H9 (cell line): ENCODE measurements around the gene SCIN. TPM values are rescaled to one million over a fixed set of nuclear protein-coding genes. Genes with fewer than 3 reads are reported as not detected.

ENCODE experiments used
- DNase-seq: peaks from one replicate; pipeline ENCODE4 v3.0.0-alpha.2; 2017
- H2AFZ ChIP-seq: one replicate; pipeline ENCODE4 v1.6.1; 2013; ENCODE audit warnings: mild to moderate bottlenecking, low read length, control low read depth, moderate library complexity
- H2AK5ac ChIP-seq: 2 replicates; pipeline ENCODE4 v1.6.1; 2013; ENCODE audit warnings: low read length, control low read depth, mixed read lengths; ENCODE audit not compliant: insufficient read length
- H2BK120ac ChIP-seq: one replicate; pipeline ENCODE4 v1.6.1; 2013; ENCODE audit warnings: low read depth, mild to moderate bottlenecking, low read length, control low read depth, inconsistent platforms; ENCODE audit not compliant: poor library complexity, severe bottlenecking
- H2BK12ac ChIP-seq: 2 replicates; pipeline ENCODE4 v1.6.1; 2013; ENCODE audit warnings: low read length, control low read depth, mixed read lengths, low read depth; ENCODE audit not compliant: insufficient read length
- H2BK15ac ChIP-seq: 2 replicates; pipeline ENCODE4 v1.6.1; 2013; ENCODE audit warnings: low read depth, low read length, control low read depth
- H2BK20ac ChIP-seq: one replicate; pipeline ENCODE4 v1.6.1; 2013; ENCODE audit warnings: low read depth, mild to moderate bottlenecking, low read length, control low read depth, inconsistent platforms; ENCODE audit not compliant: poor library complexity, severe bottlenecking
- H2BK5ac ChIP-seq: 2 replicates; pipeline ENCODE4 v1.6.1; 2013; ENCODE audit warnings: low read length, control low read depth, mixed read lengths; ENCODE audit not compliant: insufficient read length
- H3K14ac ChIP-seq: 2 replicates; pipeline ENCODE4 v1.6.1; 2013; ENCODE audit warnings: low read length, control low read depth; ENCODE audit not compliant: insufficient read depth
- H3K18ac ChIP-seq: 2 replicates; pipeline ENCODE4 v1.6.1; 2013; ENCODE audit warnings: low read depth, mild to moderate bottlenecking, mixed read lengths, low read length, control low read depth; ENCODE audit not compliant: insufficient read length
- H3K23ac ChIP-seq: 2 replicates; pipeline ENCODE4 v1.6.1; 2013; ENCODE audit warnings: low read length, control low read depth, mixed read lengths, low read depth; ENCODE audit not compliant: insufficient read length
- H3K23me2 ChIP-seq: 2 replicates; pipeline ENCODE4 v1.6.1; 2013; ENCODE audit warnings: low read depth, mild to moderate bottlenecking, mixed read lengths, low read length, control low read depth; ENCODE audit not compliant: insufficient read length, poor library complexity, severe bottlenecking
- H3K27ac ChIP-seq: 2 replicates; pipeline ENCODE4 v1.5.1; 2013; ENCODE audit warnings: low read length, control low read depth, mixed read lengths, low read depth; ENCODE audit not compliant: insufficient read length
- H3K27me3 ChIP-seq: 2 replicates; pipeline ENCODE4 v1.6.1; 2013; ENCODE audit warnings: low read length, control low read depth, inconsistent platforms; ENCODE audit not compliant: insufficient read depth
- H3K4ac ChIP-seq: 2 replicates; pipeline ENCODE4 v1.6.1; 2013; ENCODE audit warnings: low read depth, mild to moderate bottlenecking, control low read depth, inconsistent platforms, low read length, moderate library complexity
- H3K4me1 ChIP-seq: 2 replicates; pipeline ENCODE4 v1.6.1; 2013; ENCODE audit warnings: low read length, control low read depth, inconsistent platforms; ENCODE audit not compliant: insufficient read depth
- H3K4me2 ChIP-seq: 2 replicates; pipeline ENCODE4 v1.6.1; 2013; ENCODE audit warnings: low read length, control low read depth, mixed read lengths; ENCODE audit not compliant: insufficient read length, insufficient read depth
- H3K56ac ChIP-seq: 2 replicates; pipeline ENCODE4 v1.6.1; 2013; ENCODE audit warnings: low read depth, mild to moderate bottlenecking, mixed read lengths, low read length, control low read depth; ENCODE audit not compliant: insufficient read length
- H3K79me1 ChIP-seq: 2 replicates; pipeline ENCODE4 v1.6.1; 2013; ENCODE audit warnings: low read depth, mild to moderate bottlenecking, moderate library complexity, low read length, control low read depth, inconsistent platforms; ENCODE audit not compliant: insufficient read depth, poor library complexity, severe bottlenecking
- H3K79me2 ChIP-seq: 2 replicates; pipeline ENCODE4 v1.6.1; 2013; ENCODE audit warnings: low read length, control low read depth, inconsistent platforms; ENCODE audit not compliant: insufficient read depth
- H3K9ac ChIP-seq: 2 replicates; pipeline ENCODE4 v1.6.1; 2013; ENCODE audit warnings: low read length, control low read depth, mixed read lengths; ENCODE audit not compliant: insufficient read length; ENCODE audit errors: extremely low read depth
- H3K9me3 ChIP-seq: one replicate; pipeline ENCODE4 v1.6.1; 2013; ENCODE audit warnings: low read depth, low read length, inconsistent platforms; ENCODE audit not compliant: control insufficient read depth
- H3T11ph ChIP-seq: one replicate; pipeline ENCODE4 v1.6.1; 2013; ENCODE audit warnings: mild to moderate bottlenecking, low read length, control low read depth, inconsistent platforms
- H4K20me1 ChIP-seq: one replicate; pipeline ENCODE4 v1.6.1; 2013; ENCODE audit not compliant: control insufficient read depth, insufficient read length, insufficient read depth
- H4K5ac ChIP-seq: 2 replicates; pipeline ENCODE4 v1.6.1; 2013; ENCODE audit warnings: low read depth, mild to moderate bottlenecking, mixed read lengths, low read length, control low read depth; ENCODE audit not compliant: insufficient read length
- H4K8ac ChIP-seq: replicated peaks from 2 replicates; pipeline ENCODE4 v1.6.1; 2013; ENCODE audit warnings: low read length, control low read depth, mixed read lengths, low read depth; ENCODE audit not compliant: insufficient read length
- H4K91ac ChIP-seq: 2 replicates; pipeline ENCODE4 v1.6.1; 2013; ENCODE audit warnings: low read depth, mild to moderate bottlenecking, moderate library complexity, mixed read lengths, low read length, control low read depth; ENCODE audit not compliant: insufficient read length
- H3K27ac Mint-ChIP-seq, 3 experiments: 2 replicates in 2 of 3; 3 replicates in 1 of 3; pipeline ENCODE4 v1.8.0; 2020 to 2021; ENCODE audit warnings: mixed read lengths in 3 of 3, mild to moderate bottlenecking in 1 of 3, moderate library complexity in 1 of 3
- H3K27me3 Mint-ChIP-seq: 2 replicates; pipeline ENCODE4 v1.8.0; 2021; ENCODE audit warnings: low read depth, mild to moderate bottlenecking, moderate library complexity, mixed read lengths
- H3K36me3 Mint-ChIP-seq, 3 experiments: 2 replicates in 2 of 3; 3 replicates in 1 of 3; pipeline ENCODE4 v1.8.0; 2020 to 2021; ENCODE audit warnings: low read depth in 3 of 3, mixed read lengths in 3 of 3; ENCODE audit not compliant: insufficient read depth in 1 of 3
- H3K4me1 Mint-ChIP-seq, 2 experiments: 2 replicates each; pipeline ENCODE4 v1.8.0; 2020; ENCODE audit warnings: mixed read lengths in 2 of 2
- H3K4me3 Mint-ChIP-seq, 2 experiments: 2 replicates in 1 of 2; 3 replicates in 1 of 2; pipeline ENCODE4 v1.8.0; 2020 to 2021; ENCODE audit warnings: mild to moderate bottlenecking in 2 of 2, mixed read lengths in 2 of 2, moderate library complexity in 1 of 2
- H3K9me3 Mint-ChIP-seq, 2 experiments: 2 replicates in 1 of 2; 3 replicates in 1 of 2; pipeline ENCODE4 v1.8.0; 2020; ENCODE audit warnings: mild to moderate bottlenecking in 2 of 2, mixed read lengths in 2 of 2, moderate library complexity in 1 of 2
- CTCF ChIP-seq: fragments of 200-600 bp; sonication (generic); conservative IDR thresholded peaks from 3 replicates; pipeline ENCODE4 v1.8.0; 2021; ENCODE audit warnings: antibody characterized with exemption, mild to moderate bottlenecking
- WGBS: extraction: QIAGEN DNeasy Blood & Tissue Kit; methylation state at CpG from one replicate; pipeline ENCODE4 v1.1.7; 2013; ENCODE audit warnings: missing lambda C conversion rate, low lambda C conversion rate, mixed read lengths; ENCODE audit not compliant: insufficient read length; ENCODE audit errors: extremely low coverage; 5-methylcytosine and 5-hydroxymethylcytosine counted together
- total RNA-seq: library from RNA; stranded (reverse); gene quantifications from 2 replicates; pipeline ENCODE4 v1.2.1, GENCODE V29; 2021

The SCIN gene
- total RNA-seq, 1 experiment from 2014 or later = 0.44 TPM

DNA sequence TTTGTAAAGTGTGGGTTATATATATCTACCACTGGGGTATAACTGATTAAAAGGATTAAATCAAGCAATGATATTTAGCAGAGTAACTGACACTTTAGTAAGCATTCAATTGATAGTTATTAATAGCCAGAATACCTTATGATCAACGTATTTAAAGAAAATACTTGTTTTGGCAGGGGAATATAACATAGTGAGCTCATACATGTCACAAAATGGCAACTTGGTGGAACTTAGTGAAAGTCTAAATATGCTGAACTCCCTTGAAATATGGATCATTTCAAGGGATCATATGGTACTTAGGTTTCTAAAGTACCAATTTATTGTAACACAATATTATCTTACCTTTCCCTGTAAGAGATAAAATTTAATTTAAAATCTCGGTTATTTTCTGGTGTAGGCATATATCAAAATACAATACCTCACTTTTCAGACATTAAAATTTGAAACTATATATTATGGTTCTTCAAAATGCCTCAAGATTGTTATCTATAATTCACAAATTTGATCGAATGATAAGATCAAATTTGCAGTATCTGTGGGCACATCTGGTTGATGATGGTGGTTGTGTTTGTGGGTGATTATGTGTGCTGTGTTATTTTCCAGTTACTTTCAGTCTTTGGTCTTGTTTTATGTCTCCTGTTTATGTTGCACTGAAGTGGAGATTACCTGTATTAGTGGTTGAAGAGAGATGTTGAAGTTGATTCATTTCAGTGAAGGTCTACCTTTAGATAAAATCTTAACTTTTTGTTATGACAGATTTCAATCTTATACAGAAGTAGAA, 122.1 kb downstream of the SCIN start:
- no peak for TF ChIP-seq CTCF
- H3K4me1 Mint-ChIP-seq = peaks cover 27 to 38% of the 10 kb centered on the region in 2 experiments
- Histone ChIP-seq H4K20me1 (no peaks in the 10 kb centered on the region), H4K8ac (no peak overlapping the region), H3K4ac (no peak overlapping the region), H2BK5ac (no peak overlapping the region), H3T11ph (no peak overlapping the region), H3K23me2 (peaks cover 2% of the 10 kb centered on the region), H3K27me3 (no peaks in the 10 kb centered on the region), H4K91ac (no peak overlapping the region), H3K18ac (no peak overlapping the region), H2BK120ac (no peak overlapping the region), H3K79me2 (peaks cover 15% of the 10 kb centered on the region; the same call in 1 of the 2 replicates), H3K14ac (no peak overlapping the region), H3K27ac (no peak overlapping the region), H3K9me3 (no peaks in the 10 kb centered on the region), H3K56ac (no peak overlapping the region), H3K9ac (no peak overlapping the region), H3K23ac (no peak overlapping the region), H2AK5ac (no peak overlapping the region), H2AFZ (no peak overlapping the region), H3K4me2 (no peak overlapping the region), H2BK20ac (no peak overlapping the region), H4K5ac (no peak overlapping the region), H3K79me1 (no peaks in the 10 kb centered on the region), H2BK15ac (no peak overlapping the region), H2BK12ac (no peak overlapping the region), H3K4me1 (no peaks in the 10 kb centered on the region; the same call in 1 of the 2 replicates)
- no peaks in the 10 kb centered on the region for H3K27me3 Mint-ChIP-seq
- no CpG with 5 or more reads among the region's 3 CpGs for WGBS
- peaks cover 0 to 9% (median 2%) of the 10 kb centered on the region in 3 experiments; a peak in 5 of 7 replicates for H3K36me3 Mint-ChIP-seq
- peak overlapping the region in 1 of 3 experiments; percentile 28; a peak in 2 of 7 replicates for H3K27ac Mint-ChIP-seq
- H3K4me3 Mint-ChIP-seq = no peak overlapping the region
- H3K9me3 Mint-ChIP-seq = no peaks in the 10 kb centered on the region
- DNase-seq = no peak
